ENCODE results near the gene CEP68.
"Not testable (repeated sequence)": the region's sequence is repeated elsewhere in the genome, so short reads cannot be mapped to it uniquely, and the experiment has no call there.

CEP68 gene

DNA sequence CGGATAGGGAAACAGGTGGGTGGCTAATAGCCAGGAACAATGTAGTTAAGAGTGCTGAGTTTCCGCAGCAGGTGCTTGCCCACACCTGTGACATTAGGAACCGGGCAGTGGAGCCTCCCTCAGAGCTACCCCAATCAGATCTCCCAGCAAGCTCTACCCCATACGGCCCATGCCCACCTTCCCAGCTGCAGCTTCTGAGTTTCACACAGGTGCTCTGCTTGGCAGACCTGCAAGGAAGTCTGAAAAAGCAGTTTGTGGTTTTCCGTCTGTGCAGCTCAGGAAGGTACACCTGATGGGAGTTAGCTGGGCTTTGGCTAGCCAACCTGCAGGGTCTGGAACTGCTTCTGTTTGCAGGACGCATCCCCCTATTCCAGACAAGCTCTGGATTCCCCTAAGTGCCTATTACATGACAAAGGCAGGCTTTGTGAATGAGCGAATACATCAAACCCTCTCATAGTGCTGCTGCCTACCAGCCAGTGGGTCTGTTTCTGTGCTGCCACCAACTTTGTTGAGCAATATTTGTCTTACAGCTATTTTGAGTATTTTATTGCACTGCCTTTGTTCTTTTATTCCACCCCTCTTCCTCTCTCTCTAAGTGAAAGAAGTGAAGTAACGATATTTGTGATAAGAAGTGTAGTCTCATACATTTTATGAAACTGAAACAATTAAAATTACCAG, 24.7 kb upstream of the CEP68 start:
- TF ChIP-seq, protein P1, sequence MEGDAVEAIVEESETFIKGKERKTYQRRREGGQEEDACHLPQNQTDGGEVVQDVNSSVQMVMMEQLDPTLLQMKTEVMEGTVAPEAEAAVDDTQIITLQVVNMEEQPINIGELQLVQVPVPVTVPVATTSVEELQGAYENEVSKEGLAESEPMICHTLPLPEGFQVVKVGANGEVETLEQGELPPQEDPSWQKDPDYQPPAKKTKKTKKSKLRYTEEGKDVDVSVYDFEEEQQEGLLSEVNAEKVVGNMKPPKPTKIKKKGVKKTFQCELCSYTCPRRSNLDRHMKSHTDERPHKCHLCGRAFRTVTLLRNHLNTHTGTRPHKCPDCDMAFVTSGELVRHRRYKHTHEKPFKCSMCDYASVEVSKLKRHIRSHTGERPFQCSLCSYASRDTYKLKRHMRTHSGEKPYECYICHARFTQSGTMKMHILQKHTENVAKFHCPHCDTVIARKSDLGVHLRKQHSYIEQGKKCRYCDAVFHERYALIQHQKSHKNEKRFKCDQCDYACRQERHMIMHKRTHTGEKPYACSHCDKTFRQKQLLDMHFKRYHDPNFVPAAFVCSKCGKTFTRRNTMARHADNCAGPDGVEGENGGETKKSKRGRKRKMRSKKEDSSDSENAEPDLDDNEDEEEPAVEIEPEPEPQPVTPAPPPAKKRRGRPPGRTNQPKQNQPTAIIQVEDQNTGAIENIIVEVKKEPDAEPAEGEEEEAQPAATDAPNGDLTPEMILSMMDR (IDR thresholded peaks at IDR 0.05; ENCODE audit: insufficient read depth, low read depth, low read length, missing control alignments), result no peak
- H3K4me3 ChIP-seq (ENCODE audit: low read depth, low read length), result peak overlapping the region; percentile 29; the same call in 1 of the 2 replicates
- DNase-seq (ENCODE audit: low read depth), result peak; percentile 65

DNA sequence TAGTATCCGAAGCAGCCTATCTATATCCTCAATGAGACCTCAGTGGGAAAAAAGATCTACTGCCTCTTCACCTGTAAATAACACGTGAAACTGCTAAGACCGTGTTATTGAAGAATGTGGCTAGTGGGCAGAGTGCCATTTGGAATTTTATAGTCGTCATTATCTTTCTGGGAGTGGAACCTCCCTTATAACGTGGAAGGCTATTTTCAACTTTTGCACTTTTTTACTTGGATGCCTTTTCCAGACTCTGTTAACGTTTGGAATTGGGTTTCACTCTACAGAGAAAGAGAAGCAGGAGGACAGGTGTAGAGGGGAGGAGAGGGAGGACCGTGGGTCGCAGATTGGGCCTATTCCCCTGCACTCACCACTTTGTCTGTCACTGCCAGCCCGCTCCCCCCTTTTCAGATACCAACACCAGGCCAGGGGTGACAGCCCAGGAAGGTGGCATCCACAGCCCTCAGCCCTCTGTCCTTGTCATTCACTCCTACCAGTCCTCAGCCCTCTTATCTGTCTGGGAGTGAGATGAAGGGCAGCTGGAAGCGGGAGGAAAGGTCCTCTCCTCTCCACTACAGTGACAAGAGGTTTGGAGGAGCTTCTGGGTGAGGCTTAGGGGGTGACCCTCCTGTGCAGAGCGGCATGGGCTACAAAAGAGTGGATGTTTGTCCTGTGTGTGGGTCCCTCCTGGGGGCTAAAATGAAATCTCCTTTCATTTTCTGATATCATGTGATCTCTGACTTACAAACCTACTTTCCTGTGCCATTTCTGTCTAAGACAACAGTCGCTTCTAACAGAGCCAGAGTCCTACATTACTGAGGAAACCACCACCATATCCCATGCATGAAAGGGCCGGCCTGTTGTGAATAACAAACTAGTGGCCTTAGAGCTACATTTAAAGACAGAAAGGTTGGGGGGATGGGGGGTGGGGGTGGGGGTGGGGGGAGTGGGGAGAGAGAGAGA, 23.9 kb upstream of the CEP68 start:
- TF ChIP-seq, protein P1 (IDR thresholded peaks at IDR 0.05; ENCODE audit: insufficient read depth, low read depth, low read length, missing control alignments), result no peak
- H3K4me3 ChIP-seq (ENCODE audit: low read depth, low read length), result peak overlapping the region; percentile 29
- peak; percentile 33 for DNase-seq (ENCODE audit: low read depth)

DNA sequence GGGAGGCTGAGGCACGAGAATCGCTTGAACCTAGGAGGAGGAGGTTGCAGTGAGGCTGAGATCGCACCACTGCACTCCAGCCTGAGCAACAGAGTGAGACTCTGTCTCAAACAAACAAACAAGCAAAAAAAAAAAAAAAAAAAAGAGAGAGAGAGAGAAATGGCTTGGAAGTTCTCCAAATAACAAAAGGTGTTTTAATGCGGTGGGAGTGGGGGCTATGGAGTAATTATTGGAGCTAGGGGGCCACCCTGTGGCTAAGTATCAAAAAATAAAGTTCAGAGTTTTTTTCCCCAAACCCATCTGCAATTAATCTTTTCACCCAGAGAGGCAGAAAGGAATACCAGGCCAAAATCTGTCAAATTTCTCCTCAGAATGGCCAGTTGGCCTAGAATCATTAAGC, 23.0 kb upstream of the CEP68 start:
- TF ChIP-seq, protein P1 (IDR thresholded peaks at IDR 0.05; ENCODE audit: insufficient read depth, low read depth, low read length, missing control alignments), result peak; percentile 16

DNA sequence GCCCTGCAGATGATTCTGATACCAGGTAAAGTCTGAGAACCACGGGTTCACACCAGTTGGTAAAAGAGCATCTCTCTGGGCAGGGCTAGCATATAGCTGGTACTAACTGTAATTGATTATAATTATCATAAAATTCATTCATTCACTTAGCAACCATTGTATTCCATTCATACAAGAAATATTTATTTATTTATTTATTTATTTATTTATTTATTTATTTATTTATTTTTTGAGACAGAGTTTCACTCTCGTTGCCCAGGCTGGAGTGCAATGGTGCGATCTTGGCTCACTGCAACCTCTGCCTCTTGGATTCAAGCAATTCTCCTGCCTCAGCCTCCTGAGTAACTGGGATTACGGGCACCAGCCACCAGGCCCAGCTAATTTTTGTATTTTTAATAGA, 22.5 kb upstream of the CEP68 start:
- not testable (repeated sequence) for DNase-seq (ENCODE audit: low read depth); H3K4me3 ChIP-seq (ENCODE audit: low read depth, low read length)

More for the DNA sequence above, 23.0 kb upstream of the CEP68 start:
- no peak overlapping the region for H3K4me3 ChIP-seq (ENCODE audit: low read depth, low read length)
- peak; percentile 56 for DNase-seq (ENCODE audit: low read depth)

DNA sequence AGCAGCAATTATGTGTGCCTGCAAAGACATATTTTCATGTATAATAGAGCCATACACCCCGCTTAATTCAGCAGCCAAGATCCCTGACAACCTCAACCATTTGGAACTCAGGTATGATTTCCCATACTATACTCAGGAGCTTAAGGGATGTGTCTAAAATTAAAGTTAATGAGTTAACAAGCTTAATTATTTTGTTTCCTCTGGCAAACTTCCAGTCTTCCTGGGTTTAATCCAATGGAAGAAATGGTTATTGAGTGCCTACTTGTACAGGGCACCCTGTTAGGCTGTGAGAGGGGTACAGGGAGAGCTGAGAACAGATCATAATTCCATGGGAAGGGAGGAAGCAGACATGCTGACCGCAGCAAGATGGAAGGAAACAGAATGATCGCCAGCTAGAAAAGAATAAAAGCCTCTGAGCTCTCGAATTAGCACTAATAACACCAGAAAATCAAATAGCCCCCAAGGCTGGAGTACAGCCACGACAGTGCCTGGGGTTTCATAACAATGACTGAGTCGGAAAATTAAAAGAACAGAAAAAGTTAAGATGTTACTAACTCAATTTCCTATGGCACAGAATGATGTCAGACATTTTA, 20.8 kb upstream of the CEP68 start:
- no peak for DNase-seq (ENCODE audit: low read depth)
- TF ChIP-seq, protein P1 (IDR thresholded peaks at IDR 0.05; ENCODE audit: insufficient read depth, low read depth, low read length, missing control alignments), result no peak
- no peak overlapping the region for H3K4me3 ChIP-seq (ENCODE audit: low read depth, low read length)

DNA sequence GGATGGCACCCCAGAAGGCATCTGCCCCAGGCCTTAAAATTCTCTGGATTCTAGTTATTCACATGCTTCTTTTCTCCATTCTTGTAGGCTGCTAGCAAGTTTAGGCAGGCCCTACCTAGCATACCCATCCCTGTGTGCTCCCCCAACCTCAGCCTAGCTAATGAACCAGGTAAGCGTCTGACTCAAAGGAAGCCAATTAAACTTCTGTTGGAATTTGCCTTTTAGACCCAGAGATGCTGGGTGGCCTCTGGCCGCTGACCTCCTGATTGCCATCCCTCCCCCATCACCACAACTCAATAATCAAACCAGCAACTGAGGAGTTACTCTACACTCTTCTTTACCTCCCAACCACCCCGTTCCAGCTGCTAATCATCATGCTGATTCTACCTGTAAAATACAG, 19.0 kb upstream of the CEP68 start:
- no peak overlapping the region for H3K4me3 ChIP-seq (ENCODE audit: low read depth, low read length)
- no peak for DNase-seq (ENCODE audit: low read depth)
- TF ChIP-seq, protein P1 (IDR thresholded peaks at IDR 0.05; ENCODE audit: insufficient read depth, low read depth, low read length, missing control alignments), result no peak

DNA sequence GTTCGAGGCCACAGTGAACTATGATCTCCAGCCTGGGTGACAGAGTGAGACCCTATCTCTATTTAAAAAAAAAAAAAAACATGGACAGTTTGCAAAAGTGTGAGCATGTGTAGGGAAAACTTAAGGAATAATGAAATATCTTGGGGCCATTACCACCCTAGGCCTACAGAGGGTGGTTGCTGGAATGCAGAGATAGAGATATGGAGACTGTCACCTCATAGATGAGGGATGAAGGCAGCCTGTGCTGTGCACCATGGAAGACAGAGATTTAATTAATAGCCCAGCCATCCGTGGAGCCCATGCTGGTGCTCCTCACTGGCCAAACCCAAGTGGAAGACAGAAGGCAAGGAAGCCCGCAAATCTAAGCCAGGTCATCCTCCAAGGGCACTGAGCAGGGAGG, 16.6 kb upstream of the CEP68 start:
- DNase-seq (ENCODE audit: low read depth), result no peak
- TF ChIP-seq, protein P1 (IDR thresholded peaks at IDR 0.05; ENCODE audit: insufficient read depth, low read depth, low read length, missing control alignments), result no peak
- no peak overlapping the region for H3K4me3 ChIP-seq (ENCODE audit: low read depth, low read length)

Measured in GM12865 (cell line).